Measurements from ENCODE around the gene DUSP28.

The DUSP28 gene

DNA sequence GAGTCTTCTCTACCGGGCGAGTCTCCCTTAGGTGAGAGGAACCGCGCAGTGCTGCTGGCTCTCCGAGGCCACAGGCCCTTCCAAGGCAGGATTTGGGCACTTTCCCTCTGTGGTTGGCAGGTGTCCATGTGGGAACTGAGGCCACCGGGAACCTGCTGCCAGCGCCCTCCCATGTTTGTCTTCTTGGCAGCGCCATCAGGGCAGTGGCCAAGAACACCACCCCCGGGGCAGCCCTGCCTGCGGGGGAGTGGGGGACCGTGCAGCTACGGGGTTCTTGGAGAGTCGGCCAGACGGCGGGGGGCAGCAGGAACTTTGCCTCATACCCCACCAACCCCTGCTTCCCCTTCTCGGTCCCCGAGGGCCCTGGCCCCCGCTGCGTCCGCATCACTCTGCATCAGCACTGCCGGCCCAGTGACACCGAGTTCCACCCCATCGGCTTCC is 36.4 kb downstream of the DUSP28 start:
- TF ChIP-seq ZFX (IDR thresholded peaks at IDR 0.05): no peak
- TF ChIP-seq, protein P1, sequence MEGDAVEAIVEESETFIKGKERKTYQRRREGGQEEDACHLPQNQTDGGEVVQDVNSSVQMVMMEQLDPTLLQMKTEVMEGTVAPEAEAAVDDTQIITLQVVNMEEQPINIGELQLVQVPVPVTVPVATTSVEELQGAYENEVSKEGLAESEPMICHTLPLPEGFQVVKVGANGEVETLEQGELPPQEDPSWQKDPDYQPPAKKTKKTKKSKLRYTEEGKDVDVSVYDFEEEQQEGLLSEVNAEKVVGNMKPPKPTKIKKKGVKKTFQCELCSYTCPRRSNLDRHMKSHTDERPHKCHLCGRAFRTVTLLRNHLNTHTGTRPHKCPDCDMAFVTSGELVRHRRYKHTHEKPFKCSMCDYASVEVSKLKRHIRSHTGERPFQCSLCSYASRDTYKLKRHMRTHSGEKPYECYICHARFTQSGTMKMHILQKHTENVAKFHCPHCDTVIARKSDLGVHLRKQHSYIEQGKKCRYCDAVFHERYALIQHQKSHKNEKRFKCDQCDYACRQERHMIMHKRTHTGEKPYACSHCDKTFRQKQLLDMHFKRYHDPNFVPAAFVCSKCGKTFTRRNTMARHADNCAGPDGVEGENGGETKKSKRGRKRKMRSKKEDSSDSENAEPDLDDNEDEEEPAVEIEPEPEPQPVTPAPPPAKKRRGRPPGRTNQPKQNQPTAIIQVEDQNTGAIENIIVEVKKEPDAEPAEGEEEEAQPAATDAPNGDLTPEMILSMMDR (conservative IDR thresholded peaks at IDR 0.05): no peak
- peak overlapping the region; percentile 57 for H3K27ac ChIP-seq

DNA sequence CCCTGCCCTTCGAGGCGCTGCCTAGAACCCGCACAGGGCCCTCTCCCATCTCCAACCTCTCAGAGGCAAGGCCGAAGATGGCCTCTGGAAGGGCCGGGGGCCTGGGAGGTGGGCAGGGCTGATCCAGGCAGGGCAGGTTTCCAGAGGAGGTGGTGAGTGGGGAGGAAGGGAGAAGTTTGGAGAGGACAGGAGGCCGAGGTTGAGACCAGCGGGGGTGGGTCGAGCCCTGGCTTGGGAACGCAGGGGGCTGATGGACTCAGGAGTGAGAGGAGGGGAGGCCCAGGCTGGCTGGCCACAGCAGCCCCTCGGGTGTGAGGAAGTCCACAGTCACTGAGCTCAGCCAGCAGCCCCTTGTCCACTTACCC is 36.9 kb downstream of the DUSP28 start:
- TF ChIP-seq, protein P1 (conservative IDR thresholded peaks at IDR 0.05): no peak
- TF ChIP-seq ZFX (IDR thresholded peaks at IDR 0.05): no peak
- H3K27ac ChIP-seq: 0 out of 2 replicates have a peak overlapping the region, but pooled peaks have one; percentile 57

GRCh38 chr2:240597419-240598181 is 37.4 kb downstream of the DUSP28 start:
- TF ChIP-seq, protein P1 (conservative IDR thresholded peaks at IDR 0.05): no peak
- no peak for TF ChIP-seq ZFX (IDR thresholded peaks at IDR 0.05)

DNA sequence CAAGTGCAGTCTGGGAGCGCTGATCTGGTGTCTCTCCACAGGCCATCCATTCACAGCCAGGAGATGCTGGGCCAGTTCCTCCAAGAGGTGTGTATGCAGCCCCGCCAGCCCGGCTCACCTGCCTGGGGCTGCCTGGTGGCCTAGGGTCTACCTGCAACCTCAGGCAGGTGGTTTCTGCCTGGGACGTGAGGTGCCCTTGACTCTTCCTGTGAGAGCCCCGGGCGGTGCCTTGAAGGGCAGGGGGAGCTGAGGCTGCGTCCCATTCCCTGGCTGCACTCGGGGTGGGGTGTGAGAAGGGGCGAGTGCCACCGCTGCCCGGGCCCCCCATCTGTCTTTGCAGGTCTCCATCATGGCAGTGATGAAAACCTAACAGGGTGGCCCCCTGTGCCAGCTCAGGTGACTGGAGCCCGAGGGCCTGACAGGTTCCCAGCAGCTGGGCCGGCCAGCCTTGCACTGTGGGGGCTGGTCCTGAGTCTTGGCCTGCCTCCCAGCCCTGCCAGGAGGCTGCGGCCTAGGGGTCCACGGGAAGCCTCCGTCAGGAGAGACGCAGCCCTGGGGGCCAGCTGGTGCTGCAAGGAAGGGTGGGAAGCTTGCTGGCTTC is 38.3 kb downstream of the DUSP28 start:
- H3K27ac ChIP-seq: no peak overlapping the region
- TF ChIP-seq, protein P1 (conservative IDR thresholded peaks at IDR 0.05): no peak
- no peak for TF ChIP-seq ZFX (IDR thresholded peaks at IDR 0.05)

More at GRCh38 chr2:240597419-240598181, 37.4 kb downstream of the DUSP28 start:
- H3K27ac ChIP-seq: no peak overlapping the region

- no peak overlapping the region for H3K27ac ChIP-seq
- TF ChIP-seq ZFX (IDR thresholded peaks at IDR 0.05): no peak
Measured at GRCh38 chr2:240599141-240599583, 39.0 kb downstream of the DUSP28 start.

DNA sequence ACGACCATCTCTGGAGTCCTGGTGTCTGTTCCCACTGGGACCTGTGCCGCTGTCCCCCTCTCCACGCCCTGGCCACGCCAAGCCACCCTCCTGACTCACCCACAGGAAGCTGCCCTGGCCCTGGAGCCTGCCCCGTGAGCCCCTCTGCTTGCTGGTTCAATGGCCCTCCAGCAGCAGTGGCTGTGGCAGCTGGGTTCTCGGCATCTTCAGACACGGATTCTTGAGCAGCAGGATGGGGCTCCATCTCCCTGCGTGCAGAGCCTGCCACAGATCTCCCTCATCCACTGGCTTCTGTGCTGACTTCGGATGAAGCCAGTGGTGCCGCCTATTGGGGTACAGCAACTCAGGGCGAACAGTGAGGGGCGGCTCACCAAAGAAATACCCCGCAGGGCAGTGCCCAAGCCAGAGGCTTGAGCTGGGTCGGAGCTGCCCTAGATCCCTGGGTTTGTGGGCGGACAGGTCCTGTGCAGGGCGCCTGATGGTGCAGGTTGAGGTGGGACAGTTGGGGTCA is 40.3 kb downstream of the DUSP28 start:
- H3K27ac ChIP-seq: no peak overlapping the region
- TF ChIP-seq, protein P1 (conservative IDR thresholded peaks at IDR 0.05): no peak
- no peak for TF ChIP-seq ZFX (IDR thresholded peaks at IDR 0.05)

- no peak for TF ChIP-seq ZFX (IDR thresholded peaks at IDR 0.05)
- TF ChIP-seq, protein P1 (conservative IDR thresholded peaks at IDR 0.05): no peak
- no peak overlapping the region for H3K27ac ChIP-seq
Measured at GRCh38 chr2:240601061-240601830, 41.1 kb downstream of the DUSP28 start.
